ENCODE measurements around the gene FMC1.

FMC1 gene

GRCh38 chr7:139389091-139389490 is 48.0 kb downstream of the FMC1 start:
- H3K27ac ChIP-seq (ENCODE audit: low read depth, low read length) = no peak overlapping the region
- no peaks in the 10 kb centered on the region for H3K4me1 ChIP-seq (ENCODE audit: insufficient read depth, low read length)
- H3K9ac ChIP-seq (ENCODE audit: low read length) = no peak overlapping the region
- peaks cover 16% of the 10 kb centered on the region for H3K36me3 ChIP-seq (ENCODE audit: insufficient read depth, low read length)
- no peaks in the 10 kb centered on the region for H3K9me3 ChIP-seq (ENCODE audit: low read length)
- H3K4me3 ChIP-seq (ENCODE audit: low read depth in 1 of 2, low read length in 2 of 2) = no peak overlapping the region
- H3K27me3 ChIP-seq (ENCODE audit: control insufficient read depth in 1 of 2, insufficient read depth in 2 of 2, low read length in 2 of 2) = no peaks in the 10 kb centered on the region

- H3K4me1 ChIP-seq (ENCODE audit: insufficient read depth, low read length) = no peaks in the 10 kb centered on the region
- no peak overlapping the region for H3K27ac ChIP-seq (ENCODE audit: low read depth, low read length)
- H3K4me3 ChIP-seq (ENCODE audit: low read depth in 1 of 2, low read length in 2 of 2) = no peak overlapping the region
- H3K9ac ChIP-seq (ENCODE audit: low read length) = no peak overlapping the region
- no peaks in the 10 kb centered on the region for H3K27me3 ChIP-seq (ENCODE audit: control insufficient read depth in 1 of 2, insufficient read depth in 2 of 2, low read length in 2 of 2)
- H3K36me3 ChIP-seq (ENCODE audit: insufficient read depth, low read length) = peaks cover 16% of the 10 kb centered on the region
- H3K9me3 ChIP-seq (ENCODE audit: low read length) = no peaks in the 10 kb centered on the region
These were observed 48.6 kb downstream of the FMC1 start for GRCh38 chr7:139389774-139390173.

GRCh38 chr7:139393621-139394211 is 52.6 kb downstream of the FMC1 start:
- H3K9me3 ChIP-seq (ENCODE audit: low read length) = no peaks in the 10 kb centered on the region
- H3K9ac ChIP-seq (ENCODE audit: low read length) = no peak overlapping the region
- no peaks in the 10 kb centered on the region for H3K4me1 ChIP-seq (ENCODE audit: insufficient read depth, low read length)
- peaks cover 12% of the 10 kb centered on the region for H3K36me3 ChIP-seq (ENCODE audit: insufficient read depth, low read length)
- H3K27ac ChIP-seq (ENCODE audit: low read depth, low read length) = no peak overlapping the region
- H3K4me3 ChIP-seq (ENCODE audit: low read depth in 1 of 2, low read length in 2 of 2) = no peak overlapping the region
- H3K27me3 ChIP-seq (ENCODE audit: control insufficient read depth in 1 of 2, insufficient read depth in 2 of 2, low read length in 2 of 2) = no peaks in the 10 kb centered on the region

GRCh38 chr7:139394540-139394939 is 53.4 kb downstream of the FMC1 start:
- H3K4me3 ChIP-seq (ENCODE audit: low read depth in 1 of 2, low read length in 2 of 2) = no peak overlapping the region
- peaks cover 12% of the 10 kb centered on the region for H3K36me3 ChIP-seq (ENCODE audit: insufficient read depth, low read length)
- no peaks in the 10 kb centered on the region for H3K27me3 ChIP-seq (ENCODE audit: control insufficient read depth in 1 of 2, insufficient read depth in 2 of 2, low read length in 2 of 2)
- no peak overlapping the region for H3K9ac ChIP-seq (ENCODE audit: low read length)
- H3K4me1 ChIP-seq (ENCODE audit: insufficient read depth, low read length) = no peaks in the 10 kb centered on the region
- H3K9me3 ChIP-seq (ENCODE audit: low read length) = no peaks in the 10 kb centered on the region
- no peak overlapping the region for H3K27ac ChIP-seq (ENCODE audit: low read depth, low read length)
